Measurements from ENCODE around the gene CHAT. TPM values are rescaled to one million over a fixed set of nuclear protein-coding genes. Genes with fewer than 3 reads are reported as not detected.

CHAT gene
- total and polyA plus RNA-seq, 2 of the 13 experiments (the other 11 are each of a cell fraction or from before 2014, with no cell fraction given) = not detected

GRCh38 chr10:49606981-49607535, 6.8 kb upstream of the CHAT start (continued):
- peak; percentile 83; the same call in 1 of the 2 replicates for TF ChIP-seq HBP1 (CRISPR knock-in tag; IDR thresholded peaks at IDR 0.05; ENCODE audit: low read depth)
- TF ChIP-seq MBD4 (IDR thresholded peaks at IDR 0.05; ENCODE audit: borderline replicate concordance, low read length) = no peak
- peak; percentile 63 for TF ChIP-seq THAP11 (CRISPR knock-in tag; IDR thresholded peaks at IDR 0.05)
- TF ChIP-seq ZNF710 (CRISPR knock-in tag; IDR thresholded peaks at IDR 0.05; ENCODE audit: borderline replicate concordance) = no peak
- TF ChIP-seq SOX13 (IDR thresholded peaks at IDR 0.05) = no peak
- TF ChIP-seq SOX13 (CRISPR knock-in tag; conservative IDR thresholded peaks at IDR 0.05 in 1 of 2, IDR thresholded peaks at IDR 0.05 in 1 of 2) = peak in 1 of 2 experiments; percentile 51; a peak in 1 of 4 replicates
- peak; percentile 99 to 100 for TF ChIP-seq REST (IDR thresholded peaks at IDR 0.05; ENCODE audit: borderline replicate concordance in 1 of 2, low read depth in 1 of 2, low read length in 2 of 2)
- no peak for TF ChIP-seq ZMAT5 (CRISPR knock-in tag; IDR thresholded peaks at IDR 0.05; ENCODE audit: borderline replicate concordance, low read depth)
- no peak for TF ChIP-seq ZNF839 (CRISPR knock-in tag; IDR thresholded peaks at IDR 0.05; ENCODE audit: borderline replicate concordance)
- TF ChIP-seq ZBTB44 (CRISPR knock-in tag; IDR thresholded peaks at IDR 0.05) = peak; percentile 97
- TF ChIP-seq ZSCAN25 (CRISPR knock-in tag; IDR thresholded peaks at IDR 0.05) = no peak
- no peak for TF ChIP-seq ZHX2 (IDR thresholded peaks at IDR 0.05; ENCODE audit: low read depth)
- TF ChIP-seq ZHX2 (CRISPR knock-in tag; IDR thresholded peaks at IDR 0.05; ENCODE audit: borderline replicate concordance) = 0 out of 2 replicates have a peak, but pooled peaks have one; percentile 84

Data from HepG2 (cell line).